Vagina (tissue), 2 donors: ENCODE data around the gene CNTRL. TPM values are rescaled to one million over a fixed set of nuclear protein-coding genes. Genes with fewer than 3 reads are reported as not detected.
A peak's percentile ranks its signal among the peaks of the same experiment; 100 is the strongest.

ENCODE experiments used
- DNase-seq, 2 donors: peaks; one replicate each; pipeline ENCODE4 v3.0.0-alpha.2; 2017; ENCODE audit errors: extremely low spot score in 2 of 2
- H3K27ac ChIP-seq: fragments of 200-600 bp; sonication (generic); one replicate; pipeline ENCODE4 v1.5.1; 2019
- H3K27me3 ChIP-seq: fragments of 200-600 bp; sonication (generic); one replicate; pipeline ENCODE4 v1.5.1; 2019
- H3K36me3 ChIP-seq, 2 donors: fragments of 200-600 bp; sonication (generic); one replicate each; pipeline ENCODE4 v1.5.1; 2017 to 2019
- H3K4me1 ChIP-seq: fragments of 200-600 bp; sonication (generic); one replicate; pipeline ENCODE4 v1.5.1; 2019
- H3K4me3 ChIP-seq, 2 donors: fragments of 200-600 bp; sonication (generic); 1 replicate in 1 of 2; 2 replicates in 1 of 2; pipeline ENCODE4 v1.5.1; 2016 to 2019
- H3K9me3 ChIP-seq: fragments of 200-600 bp; sonication (generic); one replicate; pipeline ENCODE4 v1.5.1; 2019
- POLR2A ChIP-seq, 2 donors: fragments of 450-650 bp; IDR thresholded peaks; one replicate each; pipeline ENCODE4 v1.6.1; 2017; ENCODE audit warnings: antibody characterized with exemption in 2 of 2, mild to moderate bottlenecking in 2 of 2, moderate library complexity in 2 of 2
- POLR2AphosphoS5 ChIP-seq, 2 donors: sonication (generic); formaldehyde crosslinking; IDR thresholded peaks; one replicate each; pipeline ENCODE4 v1.9.0; 2017; ENCODE audit warnings: antibody characterized with exemption in 2 of 2, mild to moderate bottlenecking in 2 of 2, low read depth in 1 of 2; ENCODE audit not compliant: insufficient read depth in 1 of 2
- intact Hi-C: fragments of 100-400 bp; cut with DNase I; formaldehyde crosslinking; loops from one replicate; pipeline ENCODE4 v1.15.1; 2023
- total RNA-seq: library from RNA; depleted of rRNA; stranded (reverse); fragments of >200 nt; gene quantifications from one replicate; pipeline ENCODE4 v1.2.3, GENCODE V29; 2016
- TF ChIP-seq, protein P1 (sequence below), 3 experiments: fragments of 450-650 bp in 2 of 3; fragments of 200-600 bp in 1 of 3; sonication (generic) in 1 of 3; IDR thresholded peaks; one replicate each; pipeline ENCODE4 v1.5.1; 2017 to 2019; ENCODE audit warnings: antibody characterized with exemption in 3 of 3, mild to moderate bottlenecking in 2 of 3, moderate library complexity in 2 of 3

CNTRL gene
- total RNA-seq, 1 donor from 2014 or later: 13.8 TPM

DNA sequence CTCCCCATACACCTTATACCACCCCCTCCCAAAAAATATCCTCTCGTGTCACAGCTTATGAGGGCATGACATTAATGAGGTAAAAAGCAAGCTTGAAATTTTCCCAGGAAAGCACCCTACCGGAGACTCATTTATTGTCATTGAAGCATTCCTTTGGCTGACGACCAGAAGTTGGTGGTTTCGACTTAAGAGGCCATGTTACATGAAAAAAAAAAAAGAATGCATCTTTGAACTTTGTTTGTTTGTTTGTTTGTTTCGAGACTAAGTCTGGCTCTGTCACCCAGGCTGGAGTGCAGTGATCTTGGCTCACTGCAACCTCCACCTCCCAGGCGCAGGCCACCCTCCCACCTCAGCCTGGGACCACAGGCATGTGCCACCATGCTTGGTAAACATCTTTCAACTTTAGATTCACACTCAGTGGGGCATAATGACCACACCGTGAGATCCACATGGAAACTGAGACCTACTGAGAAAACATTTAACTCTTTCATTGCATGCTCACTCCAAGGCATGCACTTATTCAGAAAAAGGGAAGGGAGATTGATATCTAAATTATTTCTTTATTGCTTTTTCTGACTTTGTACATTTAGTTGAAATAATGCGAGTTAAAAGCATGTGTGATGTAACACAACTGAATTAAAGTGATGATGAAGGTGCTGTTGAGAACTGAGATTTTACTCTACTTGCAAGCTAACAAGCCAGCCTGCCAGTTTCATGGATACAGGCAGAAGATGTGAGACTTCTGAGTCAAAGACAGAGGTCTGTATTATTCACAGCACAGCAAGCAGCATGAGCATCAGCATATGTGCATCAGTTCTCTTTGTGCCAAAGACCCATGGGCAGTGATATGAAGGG lies 132.0 kb downstream of the CNTRL start:
- DNase-seq: no peak
- H3K27me3 ChIP-seq: no peaks in the 10 kb centered on the region
- no peak overlapping the region for H3K4me3 ChIP-seq
- no peaks in the 10 kb centered on the region for H3K36me3 ChIP-seq
- intact Hi-C loops: loop anchor here (1.0 to 5.0 kb wide), 2 partner anchors 22 to 171 kb away; no protein-coding TSS in a partner anchor
- no peak overlapping the region for H3K27ac ChIP-seq
- H3K4me1 ChIP-seq: peaks cover 5% of the 10 kb centered on the region
- no peaks in the 10 kb centered on the region for H3K9me3 ChIP-seq
- no peak for TF ChIP-seq POLR2A (IDR thresholded peaks at IDR 0.05)
- TF ChIP-seq, protein P1, sequence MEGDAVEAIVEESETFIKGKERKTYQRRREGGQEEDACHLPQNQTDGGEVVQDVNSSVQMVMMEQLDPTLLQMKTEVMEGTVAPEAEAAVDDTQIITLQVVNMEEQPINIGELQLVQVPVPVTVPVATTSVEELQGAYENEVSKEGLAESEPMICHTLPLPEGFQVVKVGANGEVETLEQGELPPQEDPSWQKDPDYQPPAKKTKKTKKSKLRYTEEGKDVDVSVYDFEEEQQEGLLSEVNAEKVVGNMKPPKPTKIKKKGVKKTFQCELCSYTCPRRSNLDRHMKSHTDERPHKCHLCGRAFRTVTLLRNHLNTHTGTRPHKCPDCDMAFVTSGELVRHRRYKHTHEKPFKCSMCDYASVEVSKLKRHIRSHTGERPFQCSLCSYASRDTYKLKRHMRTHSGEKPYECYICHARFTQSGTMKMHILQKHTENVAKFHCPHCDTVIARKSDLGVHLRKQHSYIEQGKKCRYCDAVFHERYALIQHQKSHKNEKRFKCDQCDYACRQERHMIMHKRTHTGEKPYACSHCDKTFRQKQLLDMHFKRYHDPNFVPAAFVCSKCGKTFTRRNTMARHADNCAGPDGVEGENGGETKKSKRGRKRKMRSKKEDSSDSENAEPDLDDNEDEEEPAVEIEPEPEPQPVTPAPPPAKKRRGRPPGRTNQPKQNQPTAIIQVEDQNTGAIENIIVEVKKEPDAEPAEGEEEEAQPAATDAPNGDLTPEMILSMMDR (IDR thresholded peaks at IDR 0.05): no peak

DNA sequence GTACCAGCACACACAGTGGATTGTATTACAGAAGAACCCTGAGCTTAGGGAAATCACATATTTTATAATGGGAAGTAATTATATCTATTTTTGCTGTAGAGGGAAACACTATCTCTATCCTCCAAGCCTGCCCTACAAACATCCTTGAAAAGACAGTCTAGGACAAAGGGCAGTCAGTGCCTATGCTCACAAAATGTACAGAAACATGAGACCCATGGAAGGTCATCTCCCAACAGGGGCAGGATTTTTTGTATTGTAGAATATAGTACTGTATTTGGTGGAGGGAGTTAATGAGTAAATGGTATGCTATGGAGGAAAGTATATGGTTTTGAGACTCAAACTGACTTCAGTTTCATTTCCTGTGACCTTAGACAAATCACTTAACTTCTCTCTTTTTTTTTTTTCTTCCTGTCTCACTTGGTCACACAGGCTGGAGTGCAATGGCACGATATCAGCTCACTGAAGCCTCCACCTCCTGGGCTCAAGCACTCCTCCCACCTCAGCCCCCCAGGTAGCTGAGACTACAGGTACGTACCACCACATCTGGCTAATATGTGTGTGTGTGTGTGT lies 132.7 kb downstream of the CNTRL start:
- H3K36me3 ChIP-seq: no peaks in the 10 kb centered on the region
- no peaks in the 10 kb centered on the region for H3K9me3 ChIP-seq
- intact Hi-C loops: loop anchor here (1.0 to 5.0 kb wide), 2 partner anchors 21 to 170 kb away; no protein-coding TSS in a partner anchor
- DNase-seq: no peak
- H3K4me3 ChIP-seq: no peak overlapping the region
- TF ChIP-seq, protein P1 (IDR thresholded peaks at IDR 0.05): no peak
- no peak for TF ChIP-seq POLR2A (IDR thresholded peaks at IDR 0.05)
- H3K27ac ChIP-seq: no peak overlapping the region
- H3K27me3 ChIP-seq: no peaks in the 10 kb centered on the region
- peaks cover under 1% of the 10 kb centered on the region for H3K4me1 ChIP-seq

DNA sequence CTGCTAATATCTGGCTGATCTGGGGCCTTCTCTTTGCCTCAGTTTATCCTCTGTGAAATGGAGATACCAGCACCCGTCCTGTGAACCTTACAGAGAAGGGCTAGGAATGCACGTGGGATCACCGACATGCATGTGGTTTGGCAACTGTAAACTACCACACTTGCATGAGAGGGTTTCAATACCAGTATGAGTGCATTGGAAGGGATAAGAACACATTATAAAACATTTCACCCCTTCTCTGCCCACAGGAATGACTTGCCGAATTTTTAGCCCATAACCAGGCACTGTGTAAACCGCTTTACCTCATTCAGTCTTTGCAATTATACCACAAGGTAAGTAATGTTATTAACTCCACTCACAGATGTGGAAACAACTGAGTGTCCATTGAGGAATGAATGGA lies 135.8 kb downstream of the CNTRL start:
- Histone ChIP-seq H3K36me3 (no peaks in the 10 kb centered on the region), H3K27me3 (no peaks in the 10 kb centered on the region), H3K27ac (no peak overlapping the region), H3K9me3 (no peaks in the 10 kb centered on the region), H3K4me3 (no peak overlapping the region), H3K4me1 (peaks cover 10% of the 10 kb centered on the region)
- intact Hi-C loops: no loop called here
- TF ChIP-seq, protein P1 (IDR thresholded peaks at IDR 0.05): no peak
- TF ChIP-seq POLR2AphosphoS5 (IDR thresholded peaks at IDR 0.05; ENCODE audit: insufficient read depth in 1 of 2, low read depth in 1 of 2) (no peak), POLR2A (IDR thresholded peaks at IDR 0.05) (no peak)
- no peak for DNase-seq

DNA sequence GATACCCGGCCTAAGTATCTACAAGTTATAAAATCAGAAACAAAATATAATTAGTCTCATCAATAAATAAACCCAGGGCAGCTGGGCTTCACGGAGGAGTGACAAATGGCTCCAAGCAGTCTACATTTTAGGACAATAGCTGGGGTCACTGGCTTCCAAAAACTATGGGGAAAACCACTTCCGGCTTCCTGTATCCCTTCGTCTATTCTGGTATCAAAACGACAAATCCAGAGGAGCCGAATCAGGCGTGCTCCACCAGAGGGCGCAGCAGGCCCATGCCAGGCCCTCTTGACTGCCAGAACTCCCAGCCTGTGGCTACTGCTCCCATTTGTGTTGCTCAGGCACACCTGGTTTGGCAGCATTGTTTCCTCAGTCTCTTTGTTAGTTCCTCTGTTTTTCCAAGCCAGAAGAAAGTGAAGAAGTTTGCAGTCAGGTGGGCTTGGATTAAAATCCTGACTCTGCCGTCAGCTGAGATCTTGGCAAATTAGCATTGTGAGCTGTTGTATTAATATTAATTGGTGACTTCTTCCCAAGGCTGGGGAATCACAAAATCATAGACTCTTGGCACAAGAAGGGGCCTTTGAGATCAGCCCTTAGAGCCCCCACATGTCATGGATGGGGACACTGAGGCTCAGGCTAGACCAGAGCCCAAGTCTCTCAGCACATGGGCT lies 138.5 kb downstream of the CNTRL start:
- intact Hi-C loops: no loop called here
- H3K27me3 ChIP-seq: no peaks in the 10 kb centered on the region
- peak; percentile 63 to 83 for TF ChIP-seq POLR2AphosphoS5 (IDR thresholded peaks at IDR 0.05; ENCODE audit: insufficient read depth in 1 of 2, low read depth in 1 of 2)
- no peak for TF ChIP-seq POLR2A (IDR thresholded peaks at IDR 0.05)
- TF ChIP-seq, protein P1 (IDR thresholded peaks at IDR 0.05): peak; percentile 89 to 95 (median 91)
- H3K36me3 ChIP-seq: no peaks in the 10 kb centered on the region
- H3K4me1 ChIP-seq: peaks cover 10% of the 10 kb centered on the region
- H3K27ac ChIP-seq: peak overlapping the region; percentile 57
- H3K9me3 ChIP-seq: no peaks in the 10 kb centered on the region
- DNase-seq: peak in 1 of 2 donors; percentile 92
- H3K4me3 ChIP-seq: no peak overlapping the region
